Chondrocyte (in vitro differentiated cells): ENCODE data around the gene GPATCH4. TPM values are rescaled to one million over a fixed set of nuclear protein-coding genes. Genes with fewer than 3 reads are reported as not detected.

Source experiments
- DNase-seq: peaks from one replicate; pipeline ENCODE4 v3.0.0; 2021; ENCODE audit warnings: mixed read lengths, low spot score
- H3K27ac Mint-ChIP-seq: one replicate; pipeline ENCODE4 v1.8.0; 2021; ENCODE audit warnings: mild to moderate bottlenecking, moderate library complexity, mixed read lengths; ENCODE audit not compliant: unreplicated experiment
- H3K27me3 Mint-ChIP-seq: 2 replicates; pipeline ENCODE4 v1.8.0; 2021; ENCODE audit warnings: low read depth, mixed read lengths
- H3K36me3 Mint-ChIP-seq: 2 replicates; pipeline ENCODE4 v1.8.0; 2021; ENCODE audit warnings: low read depth, mixed read lengths
- H3K4me1 Mint-ChIP-seq: 2 replicates; pipeline ENCODE4 v1.8.0; 2021; ENCODE audit warnings: low read depth, mild to moderate bottlenecking, mixed read lengths
- H3K4me3 Mint-ChIP-seq: one replicate; pipeline ENCODE4 v1.8.0; 2021; ENCODE audit warnings: mild to moderate bottlenecking, moderate library complexity, mixed read lengths; ENCODE audit not compliant: unreplicated experiment
- H3K9me3 Mint-ChIP-seq: 2 replicates; pipeline ENCODE4 v1.8.0; 2021; ENCODE audit warnings: low read depth, mixed read lengths
- total RNA-seq: library from RNA; stranded (reverse); gene quantifications from 3 replicates; pipeline ENCODE4 v1.2.1, GENCODE V29; 2021
- TF ChIP-seq, protein P1 (sequence below): fragments of 200-600 bp; sonication (generic); IDR thresholded peaks from 2 replicates; pipeline ENCODE4 v1.5.0; 2021; ENCODE audit warnings: antibody characterized with exemption, mild to moderate bottlenecking, moderate library complexity

Gene GPATCH4
- total RNA-seq, 1 donor from 2014 or later = 16.4 TPM

DNA sequence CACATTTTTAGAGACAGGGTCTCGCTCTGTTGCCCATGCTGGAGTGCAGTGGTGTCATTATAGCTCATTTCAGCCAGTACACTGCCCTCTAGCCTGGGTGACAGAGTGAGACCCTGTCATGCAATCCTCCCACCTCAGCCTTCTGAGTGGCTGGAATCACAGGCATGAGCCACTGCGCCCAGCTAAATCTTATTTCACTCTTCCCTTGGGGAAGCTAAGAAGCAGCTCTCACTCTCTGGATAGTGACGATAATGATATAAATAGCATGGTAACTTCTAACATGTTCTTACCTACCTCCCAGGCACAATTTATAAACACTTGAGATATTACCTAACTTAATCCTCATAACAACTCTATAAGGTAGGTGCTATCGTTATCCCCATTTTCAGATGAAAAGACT, 53.8 kb downstream of the GPATCH4 start:
- H3K27me3 Mint-ChIP-seq = no peaks in the 10 kb centered on the region
- no peak overlapping the region for H3K4me3 Mint-ChIP-seq
- TF ChIP-seq, protein P1, sequence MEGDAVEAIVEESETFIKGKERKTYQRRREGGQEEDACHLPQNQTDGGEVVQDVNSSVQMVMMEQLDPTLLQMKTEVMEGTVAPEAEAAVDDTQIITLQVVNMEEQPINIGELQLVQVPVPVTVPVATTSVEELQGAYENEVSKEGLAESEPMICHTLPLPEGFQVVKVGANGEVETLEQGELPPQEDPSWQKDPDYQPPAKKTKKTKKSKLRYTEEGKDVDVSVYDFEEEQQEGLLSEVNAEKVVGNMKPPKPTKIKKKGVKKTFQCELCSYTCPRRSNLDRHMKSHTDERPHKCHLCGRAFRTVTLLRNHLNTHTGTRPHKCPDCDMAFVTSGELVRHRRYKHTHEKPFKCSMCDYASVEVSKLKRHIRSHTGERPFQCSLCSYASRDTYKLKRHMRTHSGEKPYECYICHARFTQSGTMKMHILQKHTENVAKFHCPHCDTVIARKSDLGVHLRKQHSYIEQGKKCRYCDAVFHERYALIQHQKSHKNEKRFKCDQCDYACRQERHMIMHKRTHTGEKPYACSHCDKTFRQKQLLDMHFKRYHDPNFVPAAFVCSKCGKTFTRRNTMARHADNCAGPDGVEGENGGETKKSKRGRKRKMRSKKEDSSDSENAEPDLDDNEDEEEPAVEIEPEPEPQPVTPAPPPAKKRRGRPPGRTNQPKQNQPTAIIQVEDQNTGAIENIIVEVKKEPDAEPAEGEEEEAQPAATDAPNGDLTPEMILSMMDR = no peak
- no peak overlapping the region for H3K27ac Mint-ChIP-seq
- no peaks in the 10 kb centered on the region for H3K4me1 Mint-ChIP-seq
- no peaks in the 10 kb centered on the region for H3K9me3 Mint-ChIP-seq
- DNase-seq = no peak
- peaks cover 4% of the 10 kb centered on the region for H3K36me3 Mint-ChIP-seq

DNA sequence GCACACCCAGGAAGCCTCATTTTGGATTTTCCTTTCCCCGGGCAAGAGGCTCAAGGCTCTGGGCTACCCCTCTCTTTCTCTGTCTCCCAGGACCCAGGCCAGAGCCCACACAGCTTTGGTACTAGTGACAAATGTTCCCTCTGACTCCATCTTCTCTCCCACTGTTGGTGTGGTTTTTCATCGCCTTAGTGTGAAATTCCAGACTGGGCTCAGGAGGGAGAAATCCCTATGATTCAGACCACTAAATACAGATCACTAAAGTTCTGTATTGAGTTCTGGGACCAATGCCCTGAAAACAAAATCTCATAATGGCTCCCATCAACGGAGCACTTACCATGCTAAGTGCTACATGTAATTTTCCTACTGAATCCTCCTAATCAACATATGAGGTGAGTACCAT, 55.0 kb downstream of the GPATCH4 start:
- Mint-ChIP-seq H3K27me3 (no peaks in the 10 kb centered on the region), H3K4me1 (no peaks in the 10 kb centered on the region), H3K9me3 (no peaks in the 10 kb centered on the region), H3K4me3 (no peak overlapping the region), H3K36me3 (peaks cover 7% of the 10 kb centered on the region), H3K27ac (no peak overlapping the region)
- DNase-seq = no peak
- TF ChIP-seq, protein P1 = no peak

DNA sequence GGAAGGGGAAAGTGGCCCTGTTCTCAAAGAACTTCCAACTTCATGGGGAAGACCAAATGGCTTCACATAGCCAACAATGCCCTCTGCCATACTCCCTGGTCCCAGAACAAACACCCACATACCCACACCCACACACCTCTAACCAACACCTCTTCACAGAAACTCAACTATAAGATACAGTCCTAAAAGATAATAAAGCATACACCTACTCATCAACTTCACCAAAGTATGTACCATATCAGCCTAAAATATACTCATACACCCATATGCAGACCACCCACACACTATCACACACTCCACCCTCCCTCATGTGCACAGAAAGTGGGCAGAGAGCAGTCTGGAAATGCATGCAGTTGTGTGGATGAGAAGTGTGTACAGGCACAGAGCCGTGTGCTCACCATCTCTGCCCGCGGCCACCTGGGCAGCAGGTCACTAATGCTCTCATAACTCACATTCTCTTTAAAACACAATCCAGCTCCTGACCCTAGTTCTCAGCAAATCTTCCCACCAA, 56.6 kb downstream of the GPATCH4 start:
- H3K27ac Mint-ChIP-seq = no peak overlapping the region
- H3K36me3 Mint-ChIP-seq = peaks cover 7% of the 10 kb centered on the region
- H3K9me3 Mint-ChIP-seq = no peaks in the 10 kb centered on the region
- no peak overlapping the region for H3K4me3 Mint-ChIP-seq
- no peak for DNase-seq
- TF ChIP-seq, protein P1 = no peak
- H3K4me1 Mint-ChIP-seq = no peaks in the 10 kb centered on the region
- no peaks in the 10 kb centered on the region for H3K27me3 Mint-ChIP-seq

Other genes starting within 250 kb of the GPATCH4 start
- not detected in 3 replicates for gene RHBG, start 232.3 kb downstream of the GPATCH4 start, total RNA-seq
- 42.3 to 64.7 TPM (median 62.0 TPM) in 3 replicates for gene MEF2D, start 100.7 kb downstream of the GPATCH4 start, total RNA-seq
- gene IQGAP3, start 28.9 kb downstream of the GPATCH4 start, total RNA-seq = 6.8 to 10.8 TPM (median 9.8 TPM) in 3 replicates
- not detected in 3 replicates for gene TTC24, start 21.8 kb downstream of the GPATCH4 start, total RNA-seq
- gene NAXE, start 9.7 kb downstream of the GPATCH4 start, total RNA-seq = 54.8 to 59.6 TPM (median 56.2 TPM) in 3 replicates
- gene HAPLN2, start 17.9 kb upstream of the GPATCH4 start, total RNA-seq = 0.36 TPM in 1 of 3 replicates, not detected in the others
- 1.3 TPM in 1 of 3 replicates, not detected in the others for gene BCAN, start 40.6 kb upstream of the GPATCH4 start, total RNA-seq
- 6.0 to 11.6 TPM (median 6.9 TPM) in 3 replicates for gene NES, start 75.9 kb upstream of the GPATCH4 start, total RNA-seq
- 88.7 to 193 TPM (median 93.5 TPM) in 3 replicates for gene CRABP2, start 104.1 kb upstream of the GPATCH4 start, total RNA-seq
- gene METTL25B, start 127.0 kb upstream of the GPATCH4 start, total RNA-seq = 11.4 to 17.1 TPM (median 14.1 TPM) in 3 replicates
- 22.3 to 45.7 TPM (median 23.7 TPM) in 3 replicates for gene ISG20L2, start 127.3 kb upstream of the GPATCH4 start, total RNA-seq
- 38.6 to 58.3 TPM (median 40.3 TPM) in 3 replicates for gene MRPL24, start 139.6 kb upstream of the GPATCH4 start, total RNA-seq
- gene HDGF, start 150.2 kb upstream of the GPATCH4 start, total RNA-seq = 136 to 143 TPM (median 140 TPM) in 3 replicates
- 57.0 to 61.7 TPM (median 60.9 TPM) in 3 replicates for gene PRCC, start 166.1 kb upstream of the GPATCH4 start, total RNA-seq
- gene SH2D2A, start 215.4 kb upstream of the GPATCH4 start, total RNA-seq = not detected in 3 replicates